Liver (tissue), 9 donors: ENCODE results near the gene GLI3. TPM values are rescaled to one million over a fixed set of nuclear protein-coding genes. Genes with fewer than 3 reads are reported as not detected.

Source experiments
- DNase-seq: peaks from one replicate; pipeline ENCODE4 v3.0.0-alpha.2; 2017; ENCODE audit warnings: low spot score
- H3K27ac ChIP-seq, 2 donors: one replicate each; pipeline ENCODE4 v1.7.0; 2013; ENCODE audit warnings: inconsistent platforms in 2 of 2, low read length in 2 of 2, control low read depth in 1 of 2, low read depth in 1 of 2, mild to moderate bottlenecking in 1 of 2
- H3K27me3 ChIP-seq, 4 donors: one replicate each; pipeline versions ENCODE4 v1.6.1 to v1.7.0; 2013; ENCODE audit warnings: low read length in 3 of 4, inconsistent platforms in 1 of 4, mild to moderate bottlenecking in 1 of 4, moderate library complexity in 1 of 4; ENCODE audit not compliant: control insufficient read depth in 4 of 4, insufficient read depth in 4 of 4
- H3K36me3 ChIP-seq, 4 donors: one replicate each; pipeline versions ENCODE4 v1.6.1 to v1.7.0; 2013; ENCODE audit warnings: low read length in 3 of 4, mild to moderate bottlenecking in 3 of 4, low read depth in 1 of 4, moderate library complexity in 1 of 4; ENCODE audit not compliant: control insufficient read depth in 4 of 4, insufficient read depth in 3 of 4
- H3K4me1 ChIP-seq, 4 donors: one replicate each; pipeline versions ENCODE4 v1.6.1 to v1.7.0; 2013; ENCODE audit warnings: low read length in 3 of 4, mild to moderate bottlenecking in 3 of 4, moderate library complexity in 1 of 4; ENCODE audit not compliant: control insufficient read depth in 4 of 4, insufficient read depth in 4 of 4
- H3K4me3 ChIP-seq, 3 donors: one replicate each; pipeline versions ENCODE4 v1.6.1 to v1.7.0; 2013; ENCODE audit warnings: low read length in 3 of 3, control low read depth in 1 of 3, low read depth in 1 of 3, mild to moderate bottlenecking in 1 of 3
- H3K9ac ChIP-seq, 2 donors: one replicate each; pipeline ENCODE4 v1.7.0; 2013; ENCODE audit warnings: low read length in 2 of 2, mild to moderate bottlenecking in 2 of 2, moderate library complexity in 2 of 2, control low read depth in 1 of 2, low read depth in 1 of 2
- H3K9me3 ChIP-seq, 4 donors: one replicate each; pipeline versions ENCODE4 v1.6.1 to v1.7.0; 2013; ENCODE audit warnings: low read length in 3 of 4; ENCODE audit not compliant: control insufficient read depth in 4 of 4
- ATF3 ChIP-seq: IDR thresholded peaks from 2 replicates; pipeline ENCODE4 v1.6.1; 2016; ENCODE audit warnings: antibody characterized with exemption
- CTCF ChIP-seq: fragments of 150-350 bp; IDR thresholded peaks from 2 replicates; pipeline ENCODE4 v1.5.1; 2017; ENCODE audit warnings: improper control_type of control experiment, low read depth, low read length; ENCODE audit not compliant: missing input control
- EGR1 ChIP-seq, 2 donors: IDR thresholded peaks; 2 replicates each; pipeline ENCODE4 v1.6.1; 2016 to 2018; ENCODE audit warnings: antibody characterized with exemption in 2 of 2, low read depth in 2 of 2
- FOXA1 ChIP-seq: IDR thresholded peaks from 2 replicates; pipeline ENCODE4 v1.6.1; 2016; ENCODE audit warnings: antibody characterized with exemption
- FOXA2 ChIP-seq: IDR thresholded peaks from 2 replicates; pipeline ENCODE4 v1.6.1; 2016; ENCODE audit warnings: antibody characterized with exemption
- GABPA ChIP-seq, 2 donors: IDR thresholded peaks in 1 of 2; conservative IDR thresholded peaks in 1 of 2; 2 replicates each; pipeline ENCODE4 v1.6.1; 2016; ENCODE audit warnings: antibody characterized with exemption in 2 of 2, mild to moderate bottlenecking in 1 of 2, moderate library complexity in 1 of 2
- HNF4A ChIP-seq, 2 donors: conservative IDR thresholded peaks; 2 replicates each; pipeline ENCODE4 v1.6.1; 2016; ENCODE audit warnings: antibody characterized with exemption in 2 of 2, mild to moderate bottlenecking in 2 of 2
- HNF4G ChIP-seq: IDR thresholded peaks from 2 replicates; pipeline ENCODE4 v1.6.1; 2016; ENCODE audit warnings: antibody characterized with exemption
- JUND ChIP-seq, 2 donors: IDR thresholded peaks; 2 replicates each; pipeline ENCODE4 v1.6.1; 2016; ENCODE audit warnings: antibody characterized with exemption in 2 of 2
- MAX ChIP-seq: IDR thresholded peaks from 2 replicates; pipeline ENCODE4 v1.6.1; 2016; ENCODE audit warnings: antibody characterized with exemption
- RAD21 ChIP-seq, 2 donors: IDR thresholded peaks; 2 replicates each; pipeline ENCODE4 v1.6.1; 2016; ENCODE audit warnings: antibody characterized with exemption in 2 of 2, mild to moderate bottlenecking in 2 of 2
- REST ChIP-seq: IDR thresholded peaks from 2 replicates; pipeline ENCODE4 v1.6.1; 2016; ENCODE audit warnings: antibody characterized with exemption, mild to moderate bottlenecking
- RXRA ChIP-seq, 2 donors: IDR thresholded peaks; 2 replicates each; pipeline ENCODE4 v1.6.1; 2017 to 2018; ENCODE audit warnings: antibody characterized with exemption in 2 of 2, mild to moderate bottlenecking in 1 of 2
- SP1 ChIP-seq: IDR thresholded peaks from 2 replicates; pipeline ENCODE4 v1.6.1; 2018; ENCODE audit warnings: antibody characterized with exemption, mild to moderate bottlenecking
- TAF1 ChIP-seq: conservative IDR thresholded peaks from 2 replicates; pipeline ENCODE4 v1.6.1; 2016; ENCODE audit warnings: antibody characterized with exemption, mild to moderate bottlenecking
- YY1 ChIP-seq: IDR thresholded peaks from 2 replicates; pipeline ENCODE4 v1.6.1; 2016; ENCODE audit warnings: antibody characterized with exemption, mild to moderate bottlenecking
- WGBS: extraction: QIAGEN DNeasy Blood & Tissue Kit; methylation state at CpG from one replicate; pipeline ENCODE4 v1.1.7; 2013; 5-methylcytosine and 5-hydroxymethylcytosine counted together
- polyA plus RNA-seq, 2 donors: library from polyadenylated mRNA; stranded (reverse) in 1 of 2; unstranded in 1 of 2; fragments of 200-250 nt in 1 of 2; fragments of >200 nt in 1 of 2; fragmentation: Nextera tagmentation in 1 of 2; extraction: Ambion mirVana in 1 of 2; gene quantifications; one replicate each; pipeline versions ENCODE4 v1.2.1 to v1.2.3, GENCODE V29; 2013 to 2015
- total RNA-seq, 2 donors: library from RNA; depleted of rRNA; stranded (reverse); fragments of >200 nt; gene quantifications; one replicate each; pipeline ENCODE4 v1.2.3, GENCODE V29; 2014
- donor health status: healthy.
- donor health status: healthy.
- donor health status: healthy.
- donor health status: healthy.
- donor health status: healthy.

Gene GLI3
- total and polyA plus RNA-seq, 4 donors: 0.09 to 0.42 (median 0.26) TPM

GRCh38 chr7:42263971-42264370, 27.0 kb upstream of the GLI3 start:
- no peak for TF ChIP-seq EGR1 (IDR thresholded peaks at IDR 0.05; ENCODE audit: low read depth in 2 of 2)
- no peak for TF ChIP-seq RXRA (IDR thresholded peaks at IDR 0.05)
- TF ChIP-seq ATF3: no peak
- no peak for TF ChIP-seq MAX
- TF ChIP-seq REST: no peak
- no peak for DNase-seq
- Histone ChIP-seq H3K9me3 (no peaks in the 10 kb centered on the region), H3K27ac (no peak overlapping the region), H3K9ac (no peak overlapping the region), H3K4me1 (no peaks in the 10 kb centered on the region), H3K36me3 (no peaks in the 10 kb centered on the region), H3K4me3 (no peak overlapping the region), H3K27me3 (peaks cover 0 to 5% (median 2%) of the 10 kb centered on the region in 4 donors)
- 79% methylated on average over 4 of the region's 4 CpGs for WGBS

- no peaks in the 10 kb centered on the region for H3K36me3 ChIP-seq
- no peak overlapping the region for H3K27ac ChIP-seq
- H3K4me3 ChIP-seq: no peak overlapping the region
- peaks cover 0 to 10% (median under 1%) of the 10 kb centered on the region in 4 donors for H3K27me3 ChIP-seq
- H3K4me1 ChIP-seq: no peaks in the 10 kb centered on the region
- WGBS: 71% methylated on average over 7 of the region's 7 CpGs
- no peak for TF ChIP-seq HNF4G
- no peak for TF ChIP-seq YY1
- no peak for TF ChIP-seq JUND (IDR thresholded peaks at IDR 0.05)
- no peak overlapping the region for H3K9ac ChIP-seq
- DNase-seq: no peak
- peaks cover 0 to 2% (median 0%) of the 10 kb centered on the region in 4 donors for H3K9me3 ChIP-seq
These were observed 26.0 kb upstream of the GLI3 start for GRCh38 chr7:42262964-42263363.

- Histone ChIP-seq H3K9ac (no peak overlapping the region), H3K27ac (no peak overlapping the region), H3K36me3 (no peaks in the 10 kb centered on the region), H3K4me1 (no peaks in the 10 kb centered on the region), H3K4me3 (no peak overlapping the region), H3K27me3 (peaks cover 0 to 11% (median 0%) of the 10 kb centered on the region in 4 donors), H3K9me3 (peaks cover 0 to 3% (median under 1%) of the 10 kb centered on the region in 4 donors)
- WGBS: 84% methylated on average over 5 of the region's 5 CpGs
- DNase-seq: no peak
- TF ChIP-seq HNF4A (conservative IDR thresholded peaks at IDR 0.05): no peak
- no peak for TF ChIP-seq TAF1
- no peak for TF ChIP-seq ATF3
- TF ChIP-seq YY1: no peak
- TF ChIP-seq RAD21 (IDR thresholded peaks at IDR 0.05): no peak
- TF ChIP-seq GABPA (IDR thresholded peaks at IDR 0.05 in 1 of 2, conservative IDR thresholded peaks at IDR 0.05 in 1 of 2): no peak
- TF ChIP-seq CTCF: no peak
- TF ChIP-seq EGR1 (IDR thresholded peaks at IDR 0.05; ENCODE audit: low read depth in 2 of 2): no peak
- TF ChIP-seq FOXA1: no peak
- TF ChIP-seq HNF4G: no peak
- no peak for TF ChIP-seq REST
- TF ChIP-seq FOXA2: no peak
- TF ChIP-seq MAX: no peak
- TF ChIP-seq SP1: no peak
- no peak for TF ChIP-seq JUND (IDR thresholded peaks at IDR 0.05)
These were observed 17.2 kb upstream of the GLI3 start for GRCh38 chr7:42254217-42254616.
